Fibroblast of pulmonary artery (primary cell): Measurements from ENCODE around the gene PARD6G.

ENCODE experiments used
- DNase-seq: peaks from one replicate; pipeline ENCODE4 v3.0.0-alpha.2; 2010; ENCODE audit warnings: low read depth
- H3K4me3 ChIP-seq: replicated peaks from 2 replicates; pipeline ENCODE4 v1.5.1; 2011; ENCODE audit warnings: low read depth, mild to moderate bottlenecking, control low read depth, low read length, moderate library complexity
- TF ChIP-seq, protein P1 (sequence below): IDR thresholded peaks from 2 replicates; pipeline ENCODE4 v1.5.1; 2011; ENCODE audit warnings: mild to moderate bottlenecking, control low read depth, low read length, inconsistent platforms; ENCODE audit errors: missing control alignments

The PARD6G gene

GRCh38 chr18:80176334-80177073 lies 70.8 kb downstream of the PARD6G start:
- TF ChIP-seq, protein P1, sequence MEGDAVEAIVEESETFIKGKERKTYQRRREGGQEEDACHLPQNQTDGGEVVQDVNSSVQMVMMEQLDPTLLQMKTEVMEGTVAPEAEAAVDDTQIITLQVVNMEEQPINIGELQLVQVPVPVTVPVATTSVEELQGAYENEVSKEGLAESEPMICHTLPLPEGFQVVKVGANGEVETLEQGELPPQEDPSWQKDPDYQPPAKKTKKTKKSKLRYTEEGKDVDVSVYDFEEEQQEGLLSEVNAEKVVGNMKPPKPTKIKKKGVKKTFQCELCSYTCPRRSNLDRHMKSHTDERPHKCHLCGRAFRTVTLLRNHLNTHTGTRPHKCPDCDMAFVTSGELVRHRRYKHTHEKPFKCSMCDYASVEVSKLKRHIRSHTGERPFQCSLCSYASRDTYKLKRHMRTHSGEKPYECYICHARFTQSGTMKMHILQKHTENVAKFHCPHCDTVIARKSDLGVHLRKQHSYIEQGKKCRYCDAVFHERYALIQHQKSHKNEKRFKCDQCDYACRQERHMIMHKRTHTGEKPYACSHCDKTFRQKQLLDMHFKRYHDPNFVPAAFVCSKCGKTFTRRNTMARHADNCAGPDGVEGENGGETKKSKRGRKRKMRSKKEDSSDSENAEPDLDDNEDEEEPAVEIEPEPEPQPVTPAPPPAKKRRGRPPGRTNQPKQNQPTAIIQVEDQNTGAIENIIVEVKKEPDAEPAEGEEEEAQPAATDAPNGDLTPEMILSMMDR, result no peak
- H3K4me3 ChIP-seq, result no peak overlapping the region
- no peak for DNase-seq

DNA sequence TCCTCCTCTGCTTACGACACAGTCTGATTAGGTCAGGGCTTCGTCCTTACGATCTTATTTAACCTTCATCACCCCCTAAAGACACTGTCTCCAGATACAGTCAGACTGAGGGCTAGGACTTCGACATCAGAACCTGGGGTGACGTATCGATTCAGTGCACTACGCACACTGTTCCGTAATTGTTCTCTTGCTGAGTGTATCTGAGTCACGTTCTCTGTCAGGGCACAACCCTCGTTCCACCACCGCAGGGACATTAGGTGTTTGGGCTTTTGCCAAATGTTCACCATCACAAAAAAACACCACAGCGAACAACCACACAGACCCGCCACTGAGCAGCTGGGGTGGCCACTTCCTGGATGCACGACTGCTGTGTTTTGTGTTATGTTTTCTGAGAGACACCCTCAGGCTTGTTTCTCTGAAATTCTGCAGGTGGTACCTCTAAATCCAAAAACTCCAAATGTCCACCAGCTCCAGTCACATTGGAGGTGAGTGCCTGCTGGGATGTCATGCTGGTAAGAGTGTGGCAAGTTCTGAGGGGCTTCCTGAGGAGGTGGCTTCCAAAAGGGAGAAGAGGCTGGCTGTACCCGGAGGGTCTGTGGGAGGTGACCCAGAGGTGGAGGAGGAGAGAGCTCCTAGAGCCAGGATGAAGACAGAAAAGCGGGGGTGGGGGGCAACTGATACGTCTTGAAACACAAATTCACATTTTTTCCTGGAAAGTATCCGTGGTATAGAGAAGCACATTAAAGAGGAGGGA lies 71.7 kb downstream of the PARD6G start:
- TF ChIP-seq, protein P1, result no peak
- no peak for DNase-seq
- no peak overlapping the region for H3K4me3 ChIP-seq

DNA sequence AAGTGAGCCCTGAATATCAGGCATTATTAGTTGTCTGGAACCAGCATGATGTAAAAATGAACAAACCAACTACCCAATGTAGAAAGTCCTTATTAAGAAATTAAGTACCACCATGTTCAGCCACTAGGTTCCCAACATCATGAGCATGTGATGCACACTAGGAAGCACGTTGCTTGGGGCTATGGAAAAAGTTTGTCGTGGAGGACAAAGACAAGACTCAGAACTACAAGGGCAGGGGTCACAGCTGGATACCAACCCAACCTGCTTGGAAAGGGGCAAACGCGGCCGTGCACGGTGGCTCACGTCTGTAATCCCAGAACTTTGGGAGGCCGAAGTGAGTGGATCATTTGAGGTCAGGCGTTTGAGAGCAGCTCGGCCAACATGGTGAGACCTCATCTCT lies 74.3 kb downstream of the PARD6G start:
- DNase-seq, result no peak
- TF ChIP-seq, protein P1, result no peak
- H3K4me3 ChIP-seq, result no peak overlapping the region

DNA sequence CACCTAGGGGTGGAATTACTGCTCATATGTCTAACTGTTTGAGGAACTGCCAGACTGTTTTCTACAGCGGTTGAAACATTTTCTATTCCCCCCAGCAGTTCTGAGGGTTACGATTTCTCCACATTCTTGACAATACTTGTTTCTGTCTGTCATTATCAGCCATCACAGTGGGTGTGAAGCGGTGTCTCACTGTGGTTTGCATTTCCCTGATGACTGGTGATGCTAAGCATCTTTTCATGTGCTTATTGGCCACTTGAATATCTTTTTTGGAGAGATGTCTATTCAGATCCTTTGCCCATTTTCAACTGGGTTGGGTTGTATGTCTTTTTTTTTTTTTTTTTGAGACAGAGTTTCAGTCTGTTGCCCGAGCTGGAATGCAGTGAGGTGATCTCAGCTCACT lies 75.3 kb downstream of the PARD6G start:
- H3K4me3 ChIP-seq, result no peak overlapping the region
- no peak for DNase-seq
- TF ChIP-seq, protein P1, result no peak

DNA sequence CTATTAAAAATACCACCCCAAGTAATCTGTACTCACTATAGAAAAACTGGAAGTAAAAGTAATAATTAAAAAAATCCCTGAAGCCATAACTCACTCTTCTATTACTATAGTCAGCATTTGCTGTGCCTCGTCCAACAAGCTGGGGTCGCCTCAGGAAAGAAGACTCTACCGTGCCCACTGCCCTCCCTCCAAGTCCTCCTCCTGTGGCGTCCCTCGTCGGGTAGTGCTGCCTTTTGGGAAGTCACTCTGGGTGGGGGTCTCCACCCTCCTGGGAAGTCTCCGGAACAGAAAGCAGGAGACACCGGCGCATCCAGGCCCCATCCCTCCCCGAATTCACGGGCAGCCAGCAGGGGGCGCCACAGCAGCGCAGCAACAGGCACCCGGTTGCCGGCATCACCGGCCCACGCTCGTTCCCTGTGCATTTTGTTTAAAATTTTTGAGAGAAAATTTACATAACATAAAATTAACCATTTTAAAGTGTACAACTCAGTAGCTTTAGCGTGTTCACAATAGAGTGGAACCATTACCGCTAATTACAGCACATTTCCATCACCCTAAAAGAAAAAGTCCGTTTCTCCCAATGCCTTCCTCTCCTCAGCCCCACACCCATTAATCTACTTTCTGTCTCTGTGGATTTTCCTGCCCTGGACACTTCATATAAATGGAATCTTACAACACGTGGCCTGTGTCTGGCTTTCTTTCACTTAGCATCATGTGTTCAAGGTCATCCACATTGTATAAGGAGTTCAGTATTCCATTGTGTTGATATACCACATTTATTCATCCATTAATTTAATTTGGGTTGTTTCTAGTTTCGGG lies 76.1 kb downstream of the PARD6G start:
- peak overlapping the region; percentile 43 for H3K4me3 ChIP-seq
- TF ChIP-seq, protein P1, result peak; percentile 81
- DNase-seq, result peak; percentile 50

DNA sequence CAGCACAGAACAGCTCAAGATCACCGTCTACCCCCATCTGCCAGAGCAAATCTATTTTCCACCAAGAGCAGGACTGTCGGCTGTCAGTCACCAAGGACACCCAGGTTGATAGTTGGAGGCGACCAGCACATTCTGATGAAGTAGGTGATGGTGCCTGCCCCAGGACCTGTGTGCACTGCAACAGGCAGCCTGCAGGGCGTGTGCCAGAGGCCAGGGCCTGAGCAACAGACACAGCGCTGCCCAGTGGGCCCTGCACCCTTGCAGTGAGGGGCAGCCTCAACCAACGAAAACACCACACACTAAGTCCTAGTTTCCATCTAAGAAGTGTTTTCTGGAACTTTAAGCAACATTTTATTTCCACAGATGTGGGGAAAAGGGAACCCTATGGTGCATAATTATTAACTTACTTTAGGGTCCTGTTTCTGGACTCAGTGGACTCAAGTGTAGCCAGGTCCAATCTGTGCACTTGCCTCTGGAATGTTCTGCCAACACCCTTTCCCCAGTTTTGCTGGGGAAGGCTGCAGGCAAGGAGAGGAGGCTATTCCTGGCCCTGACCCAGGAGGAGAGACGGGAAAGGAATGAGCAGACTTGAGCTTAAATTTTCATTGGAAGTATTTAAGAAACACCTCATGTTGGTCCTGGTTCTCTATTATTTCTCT lies 76.8 kb downstream of the PARD6G start:
- TF ChIP-seq, protein P1, result no peak
- no peak overlapping the region for H3K4me3 ChIP-seq
- no peak for DNase-seq
